Testis (tissue), 3 donors: ENCODE results near the gene MAPKAPK3. TPM values are rescaled to one million over a fixed set of nuclear protein-coding genes. Genes with fewer than 3 reads are reported as not detected.

Source experiments
- DNase-seq: peaks from one replicate; pipeline ENCODE4 v3.0.0-alpha.2; 2019
- H3K27ac ChIP-seq, 2 donors: fragments of 200-600 bp; sonication (generic); one replicate each; pipeline ENCODE4 v1.5.1; 2019
- H3K27me3 ChIP-seq: fragments of 200-600 bp; sonication (generic); one replicate; pipeline ENCODE4 v1.5.1; 2019
- H3K36me3 ChIP-seq: fragments of 200-600 bp; sonication (generic); one replicate; pipeline ENCODE4 v1.5.1; 2017; ENCODE audit warnings: low read depth; ENCODE audit errors: missing control alignments
- H3K4me1 ChIP-seq: fragments of 200-600 bp; sonication (generic); one replicate; pipeline ENCODE4 v1.5.1; 2019
- H3K4me3 ChIP-seq, 2 donors: fragments of 200-600 bp; sonication (generic); one replicate each; pipeline ENCODE4 v1.5.1; 2017 to 2019
- H3K9me3 ChIP-seq: fragments of 200-600 bp; sonication (generic); one replicate; pipeline ENCODE4 v1.5.1; 2017
- POLR2A ChIP-seq: fragments of 450-650 bp; IDR thresholded peaks from one replicate; pipeline ENCODE4 v1.6.1; 2017; ENCODE audit warnings: antibody characterized with exemption, mild to moderate bottlenecking, moderate library complexity
- WGBS, 2 donors: methylation state at CpG; one replicate each; pipeline ENCODE4 v1.1.5; 2018; 5-methylcytosine and 5-hydroxymethylcytosine counted together
- intact Hi-C: fragments of 100-400 bp; cut with DNase I; formaldehyde crosslinking; loops from one replicate; pipeline ENCODE4 v1.15.1; 2023; ENCODE audit warnings: low total_unique reads
- polyA plus RNA-seq: library from polyadenylated mRNA; stranded (reverse); fragments of 350-450 nt; fragmentation: Illumina TruSeq; extraction: RNeasy Lipid Tissue Mini Kit (QIAGEN cat#74804); gene quantifications from one replicate; pipeline ENCODE4 v1.2.3, GENCODE V29; 2014; ENCODE audit warnings: low read depth, low replicate concordance; ENCODE audit not compliant: insufficient read depth
- total RNA-seq, 2 donors: library from RNA; depleted of rRNA; stranded (reverse); fragments of >200 nt; gene quantifications; one replicate each; pipeline ENCODE4 v1.2.3, GENCODE V29; 2016
- TF ChIP-seq, protein P1 (sequence below), 3 experiments: fragments of 450-650 bp in 2 of 3; fragments of 200-600 bp in 1 of 3; sonication (generic) in 1 of 3; IDR thresholded peaks; one replicate each; pipeline ENCODE4 v1.5.1; 2016 to 2019; ENCODE audit warnings: antibody characterized with exemption in 3 of 3, mild to moderate bottlenecking in 2 of 3, moderate library complexity in 1 of 3

Gene MAPKAPK3
- total and polyA plus RNA-seq, 3 donors from 2014 or later = 19.1 to 27.1 (median 21.4) TPM

DNA sequence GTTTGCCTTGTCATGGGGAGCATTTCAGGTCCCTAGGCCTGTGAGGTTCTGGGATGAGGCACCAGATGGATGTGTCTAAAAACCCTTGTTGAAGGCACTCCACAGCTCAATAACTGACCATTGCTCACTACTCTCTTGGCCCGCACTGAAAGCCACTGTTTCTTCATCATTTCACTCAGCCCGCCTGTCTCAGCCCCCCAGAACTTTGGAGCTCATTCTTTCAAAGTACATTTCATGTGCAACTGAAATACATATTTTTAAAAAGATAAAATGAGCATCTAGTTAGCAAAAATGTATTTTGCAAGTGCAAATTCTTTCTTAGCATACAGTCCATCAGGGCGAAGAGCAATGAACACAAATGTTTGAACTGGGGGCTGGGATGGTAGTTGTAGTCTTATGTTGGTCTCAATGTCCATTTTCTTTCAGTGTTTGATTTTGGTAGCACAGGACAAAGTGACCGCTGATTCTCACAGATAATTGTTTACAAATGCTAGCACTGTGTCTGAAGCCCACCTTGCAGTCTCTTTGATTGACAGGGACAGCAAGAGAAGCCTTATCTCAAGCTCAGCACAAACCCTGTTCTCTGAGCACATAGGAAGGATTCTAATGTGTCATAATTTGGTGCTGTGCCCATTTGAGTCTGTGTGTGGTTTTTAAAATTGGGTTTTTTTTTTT lies 28.1 kb upstream of the MAPKAPK3 start:
- no peak overlapping the region for H3K4me3 ChIP-seq
- WGBS, 2 donors = 78 to 90% methylated on average over 4 of the region's 4 CpGs
- DNase-seq = no peak
- H3K27ac ChIP-seq = no peak overlapping the region
- no peaks in the 10 kb centered on the region for H3K27me3 ChIP-seq
- TF ChIP-seq, protein P1, sequence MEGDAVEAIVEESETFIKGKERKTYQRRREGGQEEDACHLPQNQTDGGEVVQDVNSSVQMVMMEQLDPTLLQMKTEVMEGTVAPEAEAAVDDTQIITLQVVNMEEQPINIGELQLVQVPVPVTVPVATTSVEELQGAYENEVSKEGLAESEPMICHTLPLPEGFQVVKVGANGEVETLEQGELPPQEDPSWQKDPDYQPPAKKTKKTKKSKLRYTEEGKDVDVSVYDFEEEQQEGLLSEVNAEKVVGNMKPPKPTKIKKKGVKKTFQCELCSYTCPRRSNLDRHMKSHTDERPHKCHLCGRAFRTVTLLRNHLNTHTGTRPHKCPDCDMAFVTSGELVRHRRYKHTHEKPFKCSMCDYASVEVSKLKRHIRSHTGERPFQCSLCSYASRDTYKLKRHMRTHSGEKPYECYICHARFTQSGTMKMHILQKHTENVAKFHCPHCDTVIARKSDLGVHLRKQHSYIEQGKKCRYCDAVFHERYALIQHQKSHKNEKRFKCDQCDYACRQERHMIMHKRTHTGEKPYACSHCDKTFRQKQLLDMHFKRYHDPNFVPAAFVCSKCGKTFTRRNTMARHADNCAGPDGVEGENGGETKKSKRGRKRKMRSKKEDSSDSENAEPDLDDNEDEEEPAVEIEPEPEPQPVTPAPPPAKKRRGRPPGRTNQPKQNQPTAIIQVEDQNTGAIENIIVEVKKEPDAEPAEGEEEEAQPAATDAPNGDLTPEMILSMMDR (IDR thresholded peaks at IDR 0.05) = no peak
- TF ChIP-seq POLR2A = no peak
- H3K4me1 ChIP-seq = peaks cover 25% of the 10 kb centered on the region
- H3K36me3 ChIP-seq = no peaks in the 10 kb centered on the region
- no peaks in the 10 kb centered on the region for H3K9me3 ChIP-seq
- intact Hi-C loops = no loop called here

DNA sequence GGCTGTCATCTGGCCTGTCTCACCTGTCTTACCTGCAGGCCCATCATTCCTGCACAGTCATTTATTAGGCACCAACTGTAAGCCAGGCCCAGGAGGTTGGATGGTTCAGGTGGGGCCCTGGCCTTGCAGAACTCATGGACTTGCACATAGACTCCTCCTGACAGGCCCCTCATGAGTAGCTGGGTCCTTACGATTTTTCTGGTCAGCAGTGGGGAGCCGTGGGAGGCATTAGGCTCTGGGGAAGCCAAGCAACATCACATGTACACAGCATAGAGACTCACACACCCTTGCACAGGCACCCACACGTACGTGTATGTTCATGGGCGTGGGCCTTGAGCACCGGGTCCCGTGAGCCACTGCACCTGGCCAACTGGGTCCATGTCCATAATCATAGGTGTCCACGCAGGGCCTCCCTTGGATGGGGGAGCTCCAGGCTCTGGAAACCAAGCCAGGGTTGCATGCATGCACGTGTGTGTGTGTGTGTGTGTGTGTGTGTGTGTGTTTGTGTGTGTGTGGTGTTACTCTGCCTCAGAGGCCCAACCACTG lies 25.7 kb upstream of the MAPKAPK3 start:
- Histone ChIP-seq H3K9me3 (no peaks in the 10 kb centered on the region), H3K36me3 (no peaks in the 10 kb centered on the region), H3K27me3 (no peaks in the 10 kb centered on the region), H3K4me1 (peaks cover 19% of the 10 kb centered on the region), H3K4me3 (no peak overlapping the region), H3K27ac (no peak overlapping the region)
- 69 to 73% methylated on average over 3 to 9 of the region's 9 CpGs for WGBS, 2 donors
- intact Hi-C loops = no loop called here
- no peak for DNase-seq
- no peak for TF ChIP-seq POLR2A
- TF ChIP-seq, protein P1 (IDR thresholded peaks at IDR 0.05) = no peak

- no peaks in the 10 kb centered on the region for H3K27me3 ChIP-seq
- H3K27ac ChIP-seq = no peak overlapping the region
- intact Hi-C loops = no loop called here
- no peak overlapping the region for H3K4me3 ChIP-seq
- no peaks in the 10 kb centered on the region for H3K36me3 ChIP-seq
- DNase-seq = no peak
- no peaks in the 10 kb centered on the region for H3K9me3 ChIP-seq
- TF ChIP-seq POLR2A = no peak
- TF ChIP-seq, protein P1 (IDR thresholded peaks at IDR 0.05) = no peak
- H3K4me1 ChIP-seq = peaks cover 19% of the 10 kb centered on the region
- 54 to 68% methylated on average over 4 to 5 of the region's 5 CpGs for WGBS, 2 donors
These were observed 24.4 kb upstream of the MAPKAPK3 start for GRCh38 chr3:50592568-50592967.

- Histone ChIP-seq H3K4me3 (no peak overlapping the region), H3K36me3 (no peaks in the 10 kb centered on the region), H3K9me3 (no peaks in the 10 kb centered on the region), H3K27ac (no peak overlapping the region), H3K27me3 (no peaks in the 10 kb centered on the region), H3K4me1 (peaks cover 21% of the 10 kb centered on the region)
- no peak for TF ChIP-seq POLR2A
- TF ChIP-seq, protein P1 (IDR thresholded peaks at IDR 0.05) = no peak
- intact Hi-C loops = no loop called here
- 44 to 73% methylated on average over 2 of the region's 2 CpGs for WGBS, 2 donors
- no peak for DNase-seq
These were observed 22.6 kb upstream of the MAPKAPK3 start for GRCh38 chr3:50594253-50594785.
